ACHN (cell line): ENCODE data around the gene AAMP.
A peak's percentile ranks its signal among the peaks of the same experiment; 100 is the strongest.
"Not testable (repeated sequence)": the region's sequence is repeated elsewhere in the genome, so short reads cannot be mapped to it uniquely, and the experiment has no call there.

Experiments used
- DNase-seq: peaks from one replicate; pipeline ENCODE4 v3.0.0-alpha.2; 2015
- in situ Hi-C: cut with HindIII; loops from 2 replicates; pipeline ENCODE4 v1.10.0; 2017; ENCODE audit warnings: low sequenced_read_pairs, low pct_ligation_motif_present, low pct_unique_long_range_greater_than_20kb

The AAMP gene

GRCh38 chr2:218278531-218279360, 8.8 kb upstream of the AAMP start:
- in situ Hi-C loops, result no loop called here
- DNase-seq, result no peak

- DNase-seq, result no peak
- in situ Hi-C loops, result no loop called here
Measured at GRCh38 chr2:218277921-218278320, 8.0 kb upstream of the AAMP start.

DNA sequence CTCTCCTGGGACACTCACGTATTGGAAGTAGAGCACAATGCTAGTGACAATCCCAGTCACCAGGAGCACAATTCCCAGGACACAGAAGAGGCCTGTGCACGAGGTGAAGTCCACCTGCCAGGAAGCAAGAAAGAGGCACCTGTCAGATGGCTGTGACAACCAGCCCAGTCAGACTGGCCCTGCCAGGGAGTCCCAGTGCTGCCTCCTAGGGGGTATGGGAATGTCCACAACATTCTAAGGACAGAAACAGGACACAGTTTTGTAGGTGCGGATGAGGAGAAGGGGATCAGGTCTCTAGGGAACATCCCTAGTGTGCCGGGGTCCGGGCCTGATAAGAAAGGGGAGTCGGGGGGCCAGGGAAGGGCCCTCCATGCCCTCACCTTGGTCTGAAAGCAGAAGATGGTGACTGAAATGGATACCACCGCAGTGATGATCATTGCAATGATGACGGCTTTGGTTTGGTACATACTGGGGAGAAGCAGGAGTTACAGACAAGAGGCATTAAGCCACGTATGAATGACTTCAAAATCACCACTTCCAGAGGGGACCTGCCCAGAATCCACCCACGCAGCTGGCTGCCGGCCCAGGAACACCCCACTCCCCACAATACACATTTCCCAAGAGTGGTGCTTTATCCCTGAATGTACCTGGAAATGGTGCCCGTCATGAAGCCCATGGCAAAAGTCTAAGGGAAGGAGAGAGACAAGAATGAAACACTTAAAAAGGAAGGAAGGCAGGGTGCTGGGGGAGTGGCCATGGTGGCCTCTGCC, 7.2 kb upstream of the AAMP start:
- in situ Hi-C loops, result no loop called here
- no peak for DNase-seq

- no peak for DNase-seq
- in situ Hi-C loops, result no loop called here
Measured at GRCh38 chr2:218275371-218276072, 5.6 kb upstream of the AAMP start.

- in situ Hi-C loops, result no loop called here
Measured at GRCh38 chr2:218274586-218274985, 4.6 kb upstream of the AAMP start.

DNA sequence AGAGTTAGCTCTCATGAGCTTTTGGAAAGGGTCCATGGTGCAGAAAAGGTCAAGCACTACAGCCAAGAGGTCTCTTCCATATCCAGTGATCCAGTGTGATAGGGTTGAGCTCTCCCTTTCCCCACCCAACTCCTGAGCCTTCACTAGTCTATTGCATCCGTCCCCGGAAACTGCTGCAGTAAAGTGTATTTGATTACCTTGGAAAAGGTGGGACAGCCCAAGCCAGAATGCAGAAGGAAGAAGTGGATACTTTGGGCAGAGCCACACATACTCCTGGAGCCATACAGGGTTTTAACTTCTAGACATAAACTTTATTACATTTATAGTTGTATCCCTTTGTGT, 3.9 kb upstream of the AAMP start:
- DNase-seq, result no peak
- in situ Hi-C loops, result no loop called here

More at GRCh38 chr2:218274586-218274985, 4.6 kb upstream of the AAMP start:
- DNase-seq, result no peak

DNA sequence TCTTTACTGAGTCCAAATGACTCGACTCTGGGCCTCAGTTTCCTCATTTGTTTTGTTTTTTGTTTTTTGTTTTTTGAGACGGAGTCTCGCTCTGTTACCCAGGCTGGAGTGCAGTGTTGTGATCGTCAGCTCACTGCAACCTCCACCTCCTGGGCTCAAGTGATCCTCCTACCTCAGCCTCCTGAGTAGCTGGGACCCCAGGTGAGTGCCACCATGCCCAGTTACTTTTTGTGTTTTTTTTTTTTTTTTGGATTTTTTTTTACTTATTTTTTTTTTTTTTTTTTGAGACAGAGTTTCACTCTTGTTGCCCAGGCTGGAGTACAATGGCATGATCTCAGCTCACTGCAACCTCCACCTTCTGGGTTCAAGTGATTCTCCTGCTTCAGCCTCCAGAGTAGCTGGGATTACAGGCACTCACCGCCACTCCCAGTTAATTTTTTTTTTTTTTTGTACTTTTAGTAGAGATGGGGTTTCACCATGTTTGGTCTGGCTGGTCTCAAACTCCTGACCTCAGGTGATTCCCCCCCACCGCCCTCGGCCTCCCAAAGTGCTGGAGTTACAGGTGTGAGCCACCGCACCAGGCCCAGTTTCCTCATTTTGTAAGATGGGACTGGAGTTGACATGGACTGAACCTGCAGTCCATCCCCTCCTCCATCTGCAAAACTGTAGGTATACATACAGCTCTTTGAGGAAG, 3.4 kb upstream of the AAMP start:
- DNase-seq, in situ Hi-C loops: not testable (repeated sequence)

GRCh38 chr2:218272531-218273212, 2.7 kb upstream of the AAMP start:
- in situ Hi-C loops, result no loop called here
- peak; percentile 89 for DNase-seq

DNA sequence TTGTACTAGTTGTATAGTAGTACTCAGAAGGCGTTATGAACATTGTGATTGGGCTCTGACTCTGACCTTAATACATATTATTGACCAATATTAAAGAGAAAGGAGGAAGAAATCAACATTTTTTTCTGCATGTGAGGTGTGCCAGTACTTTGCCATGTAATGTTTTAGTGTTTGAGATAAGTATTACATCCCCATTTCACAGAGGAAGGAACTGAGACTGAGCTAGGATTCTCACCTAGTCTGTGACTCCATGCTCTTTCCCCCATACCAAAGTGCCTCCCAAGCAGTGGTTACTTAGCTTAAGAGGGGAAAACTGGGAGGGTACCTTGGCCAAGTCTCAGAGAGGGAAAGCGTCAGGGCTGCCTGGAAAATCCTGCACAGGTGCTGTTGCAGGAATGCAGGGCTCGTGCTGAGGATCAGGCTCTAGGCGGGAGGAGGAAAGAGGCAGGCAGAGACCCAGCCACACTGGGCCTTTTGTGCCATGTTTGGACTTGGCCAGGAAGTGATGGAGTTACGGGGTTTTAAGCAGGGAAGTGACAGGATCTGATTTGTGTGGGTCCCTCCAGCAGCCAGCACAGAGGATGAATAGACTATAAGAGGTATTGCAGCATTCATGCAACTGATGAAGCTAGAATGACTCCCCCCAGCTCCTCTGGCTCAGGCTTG, 2.1 kb upstream of the AAMP start:
- in situ Hi-C loops, result no loop called here

DNA sequence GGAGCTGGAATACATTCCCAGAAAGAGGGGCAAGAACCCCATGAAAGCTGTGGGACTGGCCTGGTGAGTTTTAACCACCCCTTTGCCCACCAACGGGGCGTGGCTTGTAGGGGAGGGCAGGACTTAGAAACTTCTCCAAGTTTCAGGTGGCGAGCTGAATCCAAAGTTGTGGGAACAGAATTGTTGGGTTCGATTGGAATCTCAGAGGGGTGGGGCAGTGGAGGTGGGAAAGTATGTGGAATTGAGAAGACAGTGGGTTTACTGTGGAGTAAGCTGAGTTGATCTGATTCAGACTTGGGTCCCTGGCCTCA, 1.5 kb upstream of the AAMP start:
- in situ Hi-C loops, result no loop called here
- DNase-seq, result no peak

More for the DNA sequence above, 2.1 kb upstream of the AAMP start:
- DNase-seq, result no peak

GRCh38 chr2:218270721-218271486, 967 bp upstream of the AAMP start:
- DNase-seq, result peak; percentile 20
- in situ Hi-C loops, result no loop called here

DNA sequence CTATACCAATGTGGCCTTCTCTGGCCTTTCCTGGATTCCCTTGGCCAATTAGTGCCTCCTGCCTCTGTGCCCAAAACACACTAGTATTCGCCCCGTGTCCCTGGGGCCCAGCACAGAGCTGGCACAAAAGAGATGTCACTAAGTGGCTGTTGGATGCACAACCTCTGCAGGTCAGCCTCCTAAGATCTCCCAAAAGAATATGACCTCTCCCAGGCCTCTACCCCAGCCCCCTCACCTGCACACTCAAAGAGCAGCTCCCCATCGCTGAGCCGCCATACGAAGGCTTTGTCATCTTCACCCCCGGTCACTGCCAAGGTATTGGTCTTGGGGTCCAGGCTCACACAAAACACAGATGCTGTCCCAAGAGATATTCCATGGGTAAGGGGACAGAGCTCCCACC, 2.7 kb downstream of the AAMP start:
- in situ Hi-C loops, result no loop called here
- no peak for DNase-seq

- in situ Hi-C loops, result no loop called here
- no peak for DNase-seq
Measured at GRCh38 chr2:218266316-218266979, 3.5 kb downstream of the AAMP start.

DNA sequence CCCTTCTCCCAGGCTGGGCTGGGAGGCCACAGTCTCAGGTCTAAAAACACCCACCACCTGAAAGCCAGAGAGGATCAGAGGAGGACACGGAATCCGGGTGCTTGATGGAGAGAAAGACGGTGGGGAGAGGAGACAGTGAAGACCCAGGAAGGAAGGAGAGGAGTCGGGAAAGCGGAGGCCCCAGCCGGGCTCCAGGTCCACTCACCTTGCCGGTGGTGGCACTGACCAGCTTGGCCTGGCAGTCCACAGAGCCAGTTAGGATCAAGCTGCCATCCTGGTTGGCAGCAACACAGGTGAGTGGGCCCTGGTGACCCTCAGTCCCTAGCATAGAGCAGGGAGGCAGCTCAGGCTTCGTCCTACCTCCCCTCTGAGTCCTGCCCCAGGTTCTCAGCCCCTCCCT, 4.3 kb downstream of the AAMP start:
- DNase-seq, result no peak
- in situ Hi-C loops, result no loop called here

- no peak for DNase-seq
- in situ Hi-C loops, result no loop called here
Measured at GRCh38 chr2:218264773-218265561, 5.0 kb downstream of the AAMP start.
